A549 (cell line): ENCODE measurements around the gene GRIA3. TPM values are rescaled to one million over a fixed set of nuclear protein-coding genes. Genes with fewer than 3 reads are reported as not detected.

Experiments
- ATAC-seq, 2 experiments: fragments of 200-7000 bp in 1 of 2; fragments of >200 bp in 1 of 2; cut with Nextera tagmentation in 1 of 2; cut with Tn5 transposase in 1 of 2; 3 replicates each; pipeline versions ENCODE4 v1.8.0 to v1.9.1; 2018 to 2020; ENCODE audit warnings: mild to moderate bottlenecking in 1 of 2, moderate library complexity in 1 of 2
- CTCF ChIA-PET: fragments of 300-600 bp; sonication (Branson Sonifier 250); formaldehyde crosslinking; extraction: SDS; loops from one replicate; lab custom pipeline; 2021; ENCODE audit warnings: antibody characterized with exemption, inconsistent platforms; lab: Yijun Ruan, JAX
- POLR2A ChIA-PET: fragments of 350-600 bp; formaldehyde crosslinking; extraction: SDS; loops from one replicate; lab custom pipeline; 2021; ENCODE audit warnings: antibody characterized with exemption, inconsistent platforms; lab: Yijun Ruan, JAX
- DNase-seq, 2 experiments: peaks; one replicate each; pipeline versions ENCODE4 v3.0.0 to v3.0.0-alpha.2; 2011 to 2016; ENCODE audit warnings: low read depth in 1 of 2, low spot score in 1 of 2
- FAIRE-seq: peaks from 2 replicates; lab custom pipeline; 2011; peaks lifted over from hg19 to GRCh38; lab: Jason Lieb, UNC
- H3K27ac ChIP-seq, 2 experiments: fragments of >200 bp; sonication (Bioruptor Twin); formaldehyde crosslinking; 3 replicates each; pipeline ENCODE4 v1.5.1; 2016 to 2017
- H3K4me1 ChIP-seq: fragments of >200 bp; sonication (Bioruptor Twin); formaldehyde crosslinking; 3 replicates; pipeline ENCODE4 v1.6.1; 2016
- H3K4me2 ChIP-seq: fragments of >200 bp; sonication (Bioruptor Twin); formaldehyde crosslinking; 3 replicates; pipeline ENCODE4 v1.6.1; 2016
- H3K4me3 ChIP-seq: fragments of >200 bp; sonication (Bioruptor Twin); formaldehyde crosslinking; 3 replicates; pipeline ENCODE4 v1.5.1; 2016
- H3K9me3 ChIP-seq: fragments of >200 bp; sonication (Bioruptor Twin); formaldehyde crosslinking; 3 replicates; pipeline ENCODE4 v1.6.1; 2016
- BHLHE40 ChIP-seq: IDR thresholded peaks from 2 replicates; pipeline ENCODE4 v1.6.1; 2012; ENCODE audit warnings: low read depth, low read length, inconsistent platforms
- CBX2 ChIP-seq: fragments of 200-600 bp; sonication (generic); IDR thresholded peaks from 2 replicates; pipeline ENCODE4 v1.6.1; 2016; ENCODE audit warnings: low read depth, mild to moderate bottlenecking, borderline replicate concordance
- CBX8 ChIP-seq: fragments of 200-600 bp; sonication (generic); IDR thresholded peaks from 2 replicates; pipeline ENCODE4 v1.6.1; 2016
- FOXS1 ChIP-seq: fragments of 250-450 bp; sonication (Bioruptor Pico); IDR thresholded peaks from 2 replicates; pipeline ENCODE4 v1.5.0; 2020; ENCODE audit warnings: mild to moderate bottlenecking, moderate library complexity
- HOXB13 ChIP-seq: fragments of 250-450 bp; sonication (Bioruptor Pico); IDR thresholded peaks from 2 replicates; pipeline ENCODE4 v1.5.0; 2020; ENCODE audit warnings: low read depth, mild to moderate bottlenecking, moderate library complexity
- JUN ChIP-seq, 2 experiments: fragments of >200 bp; sonication (Bioruptor Twin); formaldehyde crosslinking; IDR thresholded peaks; 2 replicates in 1 of 2; 3 replicates in 1 of 2; pipeline ENCODE4 v1.6.1; 2016 to 2017
- MAZ ChIP-seq: fragments of 150-350 bp; IDR thresholded peaks from 2 replicates; pipeline ENCODE4 v1.6.1; 2014; ENCODE audit warnings: antibody characterized with exemption, low read depth, low read length, borderline replicate concordance
- MYC ChIP-seq: IDR thresholded peaks from 2 replicates; pipeline ENCODE4 v1.6.1; 2012; ENCODE audit warnings: mild to moderate bottlenecking, inconsistent platforms, low read length, improper control_type of control experiment, borderline replicate concordance
- NPAS2 ChIP-seq: fragments of 250-450 bp; sonication (Bioruptor Pico); IDR thresholded peaks from 2 replicates; pipeline ENCODE4 v1.8.0; 2022; ENCODE audit warnings: mild to moderate bottlenecking, moderate library complexity, borderline replicate concordance
- POLR2AphosphoS2 ChIP-seq: conservative IDR thresholded peaks from 2 replicates; pipeline ENCODE4 v1.6.1; 2012; ENCODE audit warnings: low read length, improper control_type of control experiment, inconsistent platforms
- RNF2 ChIP-seq: fragments of 200-600 bp; sonication (generic); IDR thresholded peaks from 2 replicates; pipeline ENCODE4 v1.6.1; 2016; ENCODE audit warnings: low read depth, mild to moderate bottlenecking, antibody characterized with exemption, moderate library complexity, borderline replicate concordance
- SMC3 ChIP-seq: fragments of >200 bp; sonication (Bioruptor Twin); formaldehyde crosslinking; IDR thresholded peaks from 3 replicates; pipeline ENCODE4 v1.6.1; 2018; ENCODE audit warnings: inconsistent platforms
- ZC3H11A ChIP-seq: fragments of 450-650 bp; IDR thresholded peaks from 2 replicates; pipeline ENCODE4 v1.6.1; 2014; ENCODE audit warnings: antibody characterized with exemption, mild to moderate bottlenecking
- ZFP36 ChIP-seq: fragments of 450-650 bp; IDR thresholded peaks from 2 replicates; pipeline ENCODE4 v1.6.1; 2014; ENCODE audit warnings: borderline replicate concordance; ENCODE audit not compliant: partially characterized antibody
- ZNF302 ChIP-seq: fragments of 250-450 bp; sonication (Bioruptor Pico); IDR thresholded peaks from 2 replicates; pipeline ENCODE4 v1.9.0; 2021; ENCODE audit warnings: inconsistent platforms, mild to moderate bottlenecking, moderate library complexity
- WGBS: methylation state at CpG from one replicate; pipeline ENCODE4 v1.1.6; 2017; ENCODE audit errors: missing lambda C conversion rate; 5-methylcytosine and 5-hydroxymethylcytosine counted together
- polyA plus RNA-seq, 4 experiments: library from polyadenylated mRNA; depleted of rRNA in 3 of 4; stranded (reverse); fragments of >200 nt; fragmentation: RNase III in 1 of 4; extraction: RNeasy Plus Mini Kit Qiagen cat#74134 plus additional on column Dnase treatment in 1 of 4; gene quantifications; 2 replicates in 3 of 4; 3 replicates in 1 of 4; pipeline ENCODE4 v1.2.3, GENCODE V29; 2011 to 2017
- TF ChIP-seq, protein P1 (sequence below): fragments of 200-600 bp; sonication (generic); IDR thresholded peaks from 2 replicates; pipeline ENCODE4 v1.6.1; 2016; ENCODE audit warnings: antibody characterized with exemption, mild to moderate bottlenecking, moderate library complexity
- TF ChIP-seq, protein P2 (sequence below): fragments of 150-350 bp; IDR thresholded peaks from 2 replicates; pipeline ENCODE4 v1.6.1; 2014; ENCODE audit warnings: low read depth, mild to moderate bottlenecking, low read length
- TF ChIP-seq, protein P3 (sequence below): fragments of >200 bp; sonication (Bioruptor Twin); formaldehyde crosslinking; IDR thresholded peaks from 3 replicates; pipeline ENCODE4 v1.5.1; 2016
- TF ChIP-seq, protein P4 (sequence below): fragments of >200 bp; sonication (Bioruptor Twin); formaldehyde crosslinking; IDR thresholded peaks from 3 replicates; pipeline ENCODE4 v1.6.1; 2016
- TF ChIP-seq, protein P5 (sequence below): IDR thresholded peaks from 2 replicates; pipeline ENCODE4 v1.6.1; 2012

Gene GRIA3
- polyA plus RNA-seq, 2 of the 4 experiments (the other 2 are of a cell fraction), result not detected

DNA sequence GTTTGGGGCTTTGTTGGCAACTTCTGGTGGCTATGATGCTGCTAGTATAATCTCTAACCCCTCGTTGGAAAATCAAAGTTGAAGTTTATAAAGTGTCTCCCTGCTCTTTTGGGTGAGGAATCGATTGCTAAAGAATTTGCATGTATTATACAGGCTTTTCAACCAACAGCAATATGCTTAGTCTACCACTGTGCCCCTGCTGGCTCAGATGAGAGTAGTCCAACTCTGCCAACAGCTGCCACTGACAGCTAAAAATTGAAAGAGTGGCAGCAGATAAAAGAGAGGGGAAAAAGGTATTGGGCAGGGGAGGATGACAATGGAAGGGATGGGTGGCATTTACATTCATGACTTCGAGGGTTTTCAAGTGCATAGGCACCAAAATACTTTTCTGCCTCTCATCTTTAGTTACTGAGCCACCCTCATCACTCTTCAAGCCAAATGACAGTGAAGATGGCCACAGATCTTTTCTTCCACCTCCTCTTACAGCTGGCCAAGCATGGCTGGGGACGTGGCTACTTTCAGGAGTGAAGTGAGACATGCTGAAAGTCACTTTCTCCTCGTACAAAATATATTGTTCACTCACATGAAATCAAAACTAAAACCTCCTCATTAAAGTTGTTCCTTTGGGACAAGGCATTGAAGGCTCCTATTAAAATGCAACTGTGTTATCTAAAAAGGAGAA is 2.7 kb upstream of the GRIA3 start (continued):
- TF ChIP-seq, protein P1, sequence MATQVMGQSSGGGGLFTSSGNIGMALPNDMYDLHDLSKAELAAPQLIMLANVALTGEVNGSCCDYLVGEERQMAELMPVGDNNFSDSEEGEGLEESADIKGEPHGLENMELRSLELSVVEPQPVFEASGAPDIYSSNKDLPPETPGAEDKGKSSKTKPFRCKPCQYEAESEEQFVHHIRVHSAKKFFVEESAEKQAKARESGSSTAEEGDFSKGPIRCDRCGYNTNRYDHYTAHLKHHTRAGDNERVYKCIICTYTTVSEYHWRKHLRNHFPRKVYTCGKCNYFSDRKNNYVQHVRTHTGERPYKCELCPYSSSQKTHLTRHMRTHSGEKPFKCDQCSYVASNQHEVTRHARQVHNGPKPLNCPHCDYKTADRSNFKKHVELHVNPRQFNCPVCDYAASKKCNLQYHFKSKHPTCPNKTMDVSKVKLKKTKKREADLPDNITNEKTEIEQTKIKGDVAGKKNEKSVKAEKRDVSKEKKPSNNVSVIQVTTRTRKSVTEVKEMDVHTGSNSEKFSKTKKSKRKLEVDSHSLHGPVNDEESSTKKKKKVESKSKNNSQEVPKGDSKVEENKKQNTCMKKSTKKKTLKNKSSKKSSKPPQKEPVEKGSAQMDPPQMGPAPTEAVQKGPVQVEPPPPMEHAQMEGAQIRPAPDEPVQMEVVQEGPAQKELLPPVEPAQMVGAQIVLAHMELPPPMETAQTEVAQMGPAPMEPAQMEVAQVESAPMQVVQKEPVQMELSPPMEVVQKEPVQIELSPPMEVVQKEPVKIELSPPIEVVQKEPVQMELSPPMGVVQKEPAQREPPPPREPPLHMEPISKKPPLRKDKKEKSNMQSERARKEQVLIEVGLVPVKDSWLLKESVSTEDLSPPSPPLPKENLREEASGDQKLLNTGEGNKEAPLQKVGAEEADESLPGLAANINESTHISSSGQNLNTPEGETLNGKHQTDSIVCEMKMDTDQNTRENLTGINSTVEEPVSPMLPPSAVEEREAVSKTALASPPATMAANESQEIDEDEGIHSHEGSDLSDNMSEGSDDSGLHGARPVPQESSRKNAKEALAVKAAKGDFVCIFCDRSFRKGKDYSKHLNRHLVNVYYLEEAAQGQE, result no peak
- no peak for TF ChIP-seq MYC
- no peak for TF ChIP-seq CBX8

DNA sequence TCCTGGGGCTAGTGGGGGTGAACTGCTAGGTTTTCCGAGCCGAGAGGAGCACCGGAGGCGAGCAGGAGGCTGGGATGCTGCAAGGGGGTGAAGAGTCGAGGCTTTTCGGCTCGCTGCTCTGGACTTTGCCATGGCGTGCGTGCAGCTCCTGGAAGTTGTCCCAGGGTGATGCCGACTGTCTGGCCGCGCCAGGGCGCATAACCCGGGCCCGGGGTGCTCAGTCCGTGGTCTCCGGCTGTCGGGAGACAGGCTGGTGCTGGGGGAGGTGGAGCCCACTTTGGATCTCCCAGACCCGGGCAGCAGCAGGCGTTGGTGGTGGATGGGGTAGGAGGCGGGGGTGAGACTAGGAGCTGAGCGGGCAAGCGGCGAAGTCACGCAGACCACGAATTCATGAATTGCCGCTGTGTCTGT is 793 bp downstream of the GRIA3 start:
- POLR2A ChIA-PET, result no interaction called here

DNA sequence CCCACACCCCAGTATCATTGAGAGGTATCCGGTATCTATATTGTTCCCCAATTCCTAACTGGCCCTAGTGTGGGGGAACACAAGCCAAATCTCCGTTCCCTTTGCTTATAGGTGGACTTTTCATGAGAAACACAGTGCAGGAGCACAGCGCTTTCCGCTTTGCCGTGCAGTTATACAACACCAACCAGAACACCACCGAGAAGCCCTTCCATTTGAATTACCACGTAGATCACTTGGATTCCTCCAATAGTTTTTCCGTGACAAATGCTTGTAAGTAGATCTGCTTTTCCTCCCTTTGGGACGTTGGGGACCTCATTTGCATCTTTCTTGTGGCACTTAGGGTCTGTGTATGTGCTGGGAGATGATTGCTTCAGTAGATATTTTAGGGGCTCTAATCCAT is 1.6 kb downstream of the GRIA3 start:
- Histone ChIP-seq H3K4me3 (no peak overlapping the region), H3K4me1 (no peaks in the 10 kb centered on the region), H3K9me3 (no peaks in the 10 kb centered on the region), H3K4me2 (no peak overlapping the region), H3K27ac (no peak overlapping the region)
- ChIA-PET POLR2A (no interaction called here), CTCF (no interaction called here)
- DNase-seq, result no peak
- 73% methylated on average over 9 of the region's 9 CpGs for WGBS
- FAIRE-seq, result peak; percentile 32
- no peak for ATAC-seq
- TF ChIP-seq BHLHE40, result no peak
- TF ChIP-seq ZC3H11A, result no peak
- TF ChIP-seq, protein P2, sequence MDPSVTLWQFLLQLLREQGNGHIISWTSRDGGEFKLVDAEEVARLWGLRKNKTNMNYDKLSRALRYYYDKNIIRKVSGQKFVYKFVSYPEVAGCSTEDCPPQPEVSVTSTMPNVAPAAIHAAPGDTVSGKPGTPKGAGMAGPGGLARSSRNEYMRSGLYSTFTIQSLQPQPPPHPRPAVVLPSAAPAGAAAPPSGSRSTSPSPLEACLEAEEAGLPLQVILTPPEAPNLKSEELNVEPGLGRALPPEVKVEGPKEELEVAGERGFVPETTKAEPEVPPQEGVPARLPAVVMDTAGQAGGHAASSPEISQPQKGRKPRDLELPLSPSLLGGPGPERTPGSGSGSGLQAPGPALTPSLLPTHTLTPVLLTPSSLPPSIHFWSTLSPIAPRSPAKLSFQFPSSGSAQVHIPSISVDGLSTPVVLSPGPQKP, result no peak
- no peak for TF ChIP-seq NPAS2
- no peak for TF ChIP-seq FOXS1
- TF ChIP-seq, protein P3, sequence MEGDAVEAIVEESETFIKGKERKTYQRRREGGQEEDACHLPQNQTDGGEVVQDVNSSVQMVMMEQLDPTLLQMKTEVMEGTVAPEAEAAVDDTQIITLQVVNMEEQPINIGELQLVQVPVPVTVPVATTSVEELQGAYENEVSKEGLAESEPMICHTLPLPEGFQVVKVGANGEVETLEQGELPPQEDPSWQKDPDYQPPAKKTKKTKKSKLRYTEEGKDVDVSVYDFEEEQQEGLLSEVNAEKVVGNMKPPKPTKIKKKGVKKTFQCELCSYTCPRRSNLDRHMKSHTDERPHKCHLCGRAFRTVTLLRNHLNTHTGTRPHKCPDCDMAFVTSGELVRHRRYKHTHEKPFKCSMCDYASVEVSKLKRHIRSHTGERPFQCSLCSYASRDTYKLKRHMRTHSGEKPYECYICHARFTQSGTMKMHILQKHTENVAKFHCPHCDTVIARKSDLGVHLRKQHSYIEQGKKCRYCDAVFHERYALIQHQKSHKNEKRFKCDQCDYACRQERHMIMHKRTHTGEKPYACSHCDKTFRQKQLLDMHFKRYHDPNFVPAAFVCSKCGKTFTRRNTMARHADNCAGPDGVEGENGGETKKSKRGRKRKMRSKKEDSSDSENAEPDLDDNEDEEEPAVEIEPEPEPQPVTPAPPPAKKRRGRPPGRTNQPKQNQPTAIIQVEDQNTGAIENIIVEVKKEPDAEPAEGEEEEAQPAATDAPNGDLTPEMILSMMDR, result no peak
- TF ChIP-seq MAZ, result no peak
- TF ChIP-seq, protein P1, result no peak
- TF ChIP-seq, protein P4, sequence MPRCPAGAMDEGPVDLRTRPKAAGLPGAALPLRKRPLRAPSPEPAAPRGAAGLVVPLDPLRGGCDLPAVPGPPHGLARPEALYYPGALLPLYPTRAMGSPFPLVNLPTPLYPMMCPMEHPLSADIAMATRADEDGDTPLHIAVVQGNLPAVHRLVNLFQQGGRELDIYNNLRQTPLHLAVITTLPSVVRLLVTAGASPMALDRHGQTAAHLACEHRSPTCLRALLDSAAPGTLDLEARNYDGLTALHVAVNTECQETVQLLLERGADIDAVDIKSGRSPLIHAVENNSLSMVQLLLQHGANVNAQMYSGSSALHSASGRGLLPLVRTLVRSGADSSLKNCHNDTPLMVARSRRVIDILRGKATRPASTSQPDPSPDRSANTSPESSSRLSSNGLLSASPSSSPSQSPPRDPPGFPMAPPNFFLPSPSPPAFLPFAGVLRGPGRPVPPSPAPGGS, result no peak
- TF ChIP-seq, protein P5, sequence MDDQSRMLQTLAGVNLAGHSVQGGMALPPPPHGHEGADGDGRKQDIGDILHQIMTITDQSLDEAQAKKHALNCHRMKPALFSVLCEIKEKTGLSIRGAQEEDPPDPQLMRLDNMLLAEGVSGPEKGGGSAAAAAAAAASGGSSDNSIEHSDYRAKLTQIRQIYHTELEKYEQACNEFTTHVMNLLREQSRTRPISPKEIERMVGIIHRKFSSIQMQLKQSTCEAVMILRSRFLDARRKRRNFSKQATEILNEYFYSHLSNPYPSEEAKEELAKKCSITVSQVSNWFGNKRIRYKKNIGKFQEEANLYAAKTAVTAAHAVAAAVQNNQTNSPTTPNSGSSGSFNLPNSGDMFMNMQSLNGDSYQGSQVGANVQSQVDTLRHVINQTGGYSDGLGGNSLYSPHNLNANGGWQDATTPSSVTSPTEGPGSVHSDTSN, result no peak
- TF ChIP-seq SMC3, result no peak
- TF ChIP-seq RNF2, result no peak
- TF ChIP-seq ZFP36, result no peak

More for the DNA sequence above, 793 bp downstream of the GRIA3 start:
- Histone ChIP-seq H3K4me2 (no peak overlapping the region), H3K27ac (no peak overlapping the region), H3K4me1 (no peaks in the 10 kb centered on the region), H3K4me3 (no peak overlapping the region), H3K9me3 (no peaks in the 10 kb centered on the region)
- ATAC-seq, result no peak
- CTCF ChIA-PET, result no interaction called here
- 65% methylated on average over 15 of the region's 27 CpGs for WGBS
- no peak for FAIRE-seq
- no peak for DNase-seq
- TF ChIP-seq CBX8, result no peak
- no peak for TF ChIP-seq ZNF302 (CRISPR knock-in tag)
- no peak for TF ChIP-seq HOXB13 (CRISPR knock-in tag)
- no peak for TF ChIP-seq CBX2
- TF ChIP-seq JUN (IDR thresholded peaks at IDR 0.05), result no peak
- TF ChIP-seq ZC3H11A, result no peak
- TF ChIP-seq, protein P4, result no peak
- TF ChIP-seq POLR2AphosphoS2, result no peak
